KMS-11 (cell line): ENCODE data around the gene FNDC7.
"Not testable (repeated sequence)": the region's sequence is repeated elsewhere in the genome, so short reads cannot be mapped to it uniquely, and the experiment has no call there.

Source experiments
- H2AFZ ChIP-seq: fragments of 200-600 bp; sonication (generic); 2 replicates; pipeline ENCODE4 v1.6.1; 2016; ENCODE audit warnings: antibody characterized with exemption, mixed run types, low read depth
- H3K27ac ChIP-seq: fragments of 200-600 bp; sonication (generic); 2 replicates; pipeline ENCODE4 v1.6.1; 2016; ENCODE audit warnings: mild to moderate bottlenecking, mixed run types
- H3K27me3 ChIP-seq: fragments of 200-600 bp; sonication (generic); 2 replicates; pipeline ENCODE4 v1.6.1; 2017; ENCODE audit warnings: mild to moderate bottlenecking, low read depth, mixed run types, moderate library complexity; ENCODE audit not compliant: insufficient read depth
- H3K36me3 ChIP-seq: fragments of 200-600 bp; sonication (generic); 2 replicates; pipeline ENCODE4 v1.6.1; 2017; ENCODE audit warnings: mild to moderate bottlenecking, mixed run types; ENCODE audit not compliant: insufficient read depth
- H3K4me1 ChIP-seq: fragments of 200-600 bp; sonication (generic); 2 replicates; pipeline ENCODE4 v1.6.1; 2016; ENCODE audit warnings: mild to moderate bottlenecking, low read depth, mixed run types; ENCODE audit not compliant: poor library complexity, severe bottlenecking
- H3K4me2 ChIP-seq: fragments of 200-600 bp; sonication (generic); 2 replicates; pipeline ENCODE4 v1.7.0; 2016; ENCODE audit warnings: mild to moderate bottlenecking, mixed run types
- H3K4me3 ChIP-seq: fragments of 200-600 bp; sonication (generic); IDR thresholded peaks from 2 replicates; pipeline ENCODE4 v1.6.1; 2017; ENCODE audit warnings: low read depth, low read length, mixed read lengths; ENCODE audit not compliant: insufficient read depth
- H3K79me2 ChIP-seq: fragments of 200-600 bp; sonication (generic); 2 replicates; pipeline ENCODE4 v1.6.1; 2016; ENCODE audit warnings: low read depth, mixed run types; ENCODE audit not compliant: insufficient read depth
- H3K9ac ChIP-seq: fragments of 200-600 bp; sonication (generic); 2 replicates; pipeline ENCODE4 v1.6.1; 2016; ENCODE audit warnings: mild to moderate bottlenecking, mixed run types
- H4K20me1 ChIP-seq: fragments of 200-600 bp; sonication (generic); 2 replicates; pipeline ENCODE4 v1.6.1; 2016; ENCODE audit warnings: mild to moderate bottlenecking, mixed run types; ENCODE audit not compliant: insufficient read depth
- TF ChIP-seq, protein P1 (sequence below): fragments of 200-600 bp; sonication (generic); conservative IDR thresholded peaks from 2 replicates; pipeline ENCODE4 v1.6.1; 2017; ENCODE audit warnings: low read depth, mild to moderate bottlenecking, antibody characterized with exemption, low read length, moderate library complexity, mixed read lengths

FNDC7 gene

DNA sequence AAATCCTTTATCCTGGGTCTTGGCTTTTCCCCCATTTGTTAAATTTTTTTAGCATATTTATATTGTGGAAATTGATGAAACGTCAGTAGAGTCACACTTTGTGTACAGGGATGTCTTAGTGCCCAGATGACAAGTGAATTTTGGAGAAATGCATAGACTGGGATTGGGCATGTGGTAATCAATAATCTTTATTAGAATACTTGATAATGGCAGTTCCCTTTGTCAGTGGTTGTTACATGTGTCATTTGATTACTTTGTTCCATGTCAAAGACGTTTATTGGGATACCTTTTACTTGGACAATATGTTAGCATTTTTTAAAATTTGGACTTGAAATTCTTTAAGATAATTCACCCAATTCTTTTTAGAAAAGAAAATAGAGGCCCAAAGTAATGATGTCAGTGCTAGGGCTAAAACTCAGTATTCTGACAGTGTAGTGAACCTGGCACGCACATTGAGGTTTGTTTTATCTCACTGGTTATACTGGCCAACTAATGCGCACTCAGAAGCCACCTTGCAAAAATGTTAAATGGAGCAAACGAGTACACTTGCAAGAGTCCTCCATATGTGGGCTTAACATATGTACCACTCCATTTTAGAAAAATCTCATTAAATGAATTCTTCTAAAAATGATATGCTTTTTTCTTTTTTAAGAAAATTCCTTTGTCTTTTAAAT lies 11.4 kb upstream of the FNDC7 start:
- no peaks in the 10 kb centered on the region for H4K20me1 ChIP-seq
- TF ChIP-seq, protein P1, sequence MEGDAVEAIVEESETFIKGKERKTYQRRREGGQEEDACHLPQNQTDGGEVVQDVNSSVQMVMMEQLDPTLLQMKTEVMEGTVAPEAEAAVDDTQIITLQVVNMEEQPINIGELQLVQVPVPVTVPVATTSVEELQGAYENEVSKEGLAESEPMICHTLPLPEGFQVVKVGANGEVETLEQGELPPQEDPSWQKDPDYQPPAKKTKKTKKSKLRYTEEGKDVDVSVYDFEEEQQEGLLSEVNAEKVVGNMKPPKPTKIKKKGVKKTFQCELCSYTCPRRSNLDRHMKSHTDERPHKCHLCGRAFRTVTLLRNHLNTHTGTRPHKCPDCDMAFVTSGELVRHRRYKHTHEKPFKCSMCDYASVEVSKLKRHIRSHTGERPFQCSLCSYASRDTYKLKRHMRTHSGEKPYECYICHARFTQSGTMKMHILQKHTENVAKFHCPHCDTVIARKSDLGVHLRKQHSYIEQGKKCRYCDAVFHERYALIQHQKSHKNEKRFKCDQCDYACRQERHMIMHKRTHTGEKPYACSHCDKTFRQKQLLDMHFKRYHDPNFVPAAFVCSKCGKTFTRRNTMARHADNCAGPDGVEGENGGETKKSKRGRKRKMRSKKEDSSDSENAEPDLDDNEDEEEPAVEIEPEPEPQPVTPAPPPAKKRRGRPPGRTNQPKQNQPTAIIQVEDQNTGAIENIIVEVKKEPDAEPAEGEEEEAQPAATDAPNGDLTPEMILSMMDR: no peak
- H3K9ac ChIP-seq: no peak overlapping the region
- H3K4me2 ChIP-seq: no peak overlapping the region
- peaks cover 5% of the 10 kb centered on the region; the same call in 1 of the 2 replicates for H3K79me2 ChIP-seq
- H3K36me3 ChIP-seq: peaks cover 5% of the 10 kb centered on the region; the same call in 1 of the 2 replicates
- H3K4me1 ChIP-seq: no peaks in the 10 kb centered on the region
- H2AFZ ChIP-seq: no peak overlapping the region
- H3K4me3 ChIP-seq: no peak overlapping the region
- no peaks in the 10 kb centered on the region for H3K27me3 ChIP-seq
- no peak overlapping the region for H3K27ac ChIP-seq

DNA sequence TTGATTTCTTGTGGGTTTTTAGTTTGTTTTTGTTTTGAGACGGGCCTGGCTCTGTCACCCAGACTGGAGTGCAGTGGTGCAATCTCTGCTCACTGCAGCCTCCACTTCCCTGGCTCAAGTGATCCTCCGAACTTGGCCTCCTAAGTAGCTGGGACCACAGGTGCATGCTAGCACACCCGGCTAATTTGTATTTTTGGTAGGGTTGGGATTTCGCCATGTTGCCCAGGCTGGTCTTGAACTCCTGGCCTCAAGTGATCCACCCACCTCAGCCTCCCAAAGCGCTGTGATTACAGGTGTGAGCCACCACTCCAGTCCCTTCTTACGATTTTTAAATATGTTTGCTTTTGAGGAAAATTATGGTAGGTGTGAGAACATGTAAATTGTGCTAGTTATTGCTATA lies 10.6 kb upstream of the FNDC7 start:
- H3K4me3 ChIP-seq, H3K4me1 ChIP-seq, H3K27ac ChIP-seq, H3K27me3 ChIP-seq, H3K36me3 ChIP-seq, H3K4me2 ChIP-seq, H3K79me2 ChIP-seq, H4K20me1 ChIP-seq, H3K9ac ChIP-seq, H2AFZ ChIP-seq: not testable (repeated sequence)

DNA sequence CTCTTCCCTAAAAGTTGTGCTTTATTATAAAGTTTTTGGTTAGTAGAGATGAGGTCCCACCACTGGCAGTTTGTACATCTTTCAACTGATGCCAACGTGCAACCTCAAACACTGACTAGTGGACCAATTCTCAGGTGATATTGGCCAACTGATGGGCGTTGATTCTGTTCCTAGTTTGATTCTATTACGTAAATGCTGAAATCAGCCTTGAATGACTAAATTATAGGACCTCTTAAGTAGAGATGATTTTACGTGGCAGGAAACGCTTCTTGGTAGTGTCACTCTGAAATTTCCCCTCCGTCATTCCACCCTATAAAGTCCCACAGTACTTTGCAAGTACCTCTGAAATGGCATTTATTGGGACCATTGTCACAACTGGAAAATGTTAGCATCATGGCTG lies 8.8 kb upstream of the FNDC7 start:
- Histone ChIP-seq H3K9ac (no peak overlapping the region), H3K4me2 (no peak overlapping the region), H3K27me3 (no peaks in the 10 kb centered on the region), H3K4me3 (no peak overlapping the region), H3K79me2 (no peaks in the 10 kb centered on the region), H3K36me3 (0 out of 2 replicates have a peak, but pooled peaks cover 2% of the 10 kb centered on the region), H2AFZ (no peak overlapping the region), H3K27ac (no peak overlapping the region), H4K20me1 (no peaks in the 10 kb centered on the region), H3K4me1 (no peaks in the 10 kb centered on the region)
- TF ChIP-seq, protein P1: no peak

DNA sequence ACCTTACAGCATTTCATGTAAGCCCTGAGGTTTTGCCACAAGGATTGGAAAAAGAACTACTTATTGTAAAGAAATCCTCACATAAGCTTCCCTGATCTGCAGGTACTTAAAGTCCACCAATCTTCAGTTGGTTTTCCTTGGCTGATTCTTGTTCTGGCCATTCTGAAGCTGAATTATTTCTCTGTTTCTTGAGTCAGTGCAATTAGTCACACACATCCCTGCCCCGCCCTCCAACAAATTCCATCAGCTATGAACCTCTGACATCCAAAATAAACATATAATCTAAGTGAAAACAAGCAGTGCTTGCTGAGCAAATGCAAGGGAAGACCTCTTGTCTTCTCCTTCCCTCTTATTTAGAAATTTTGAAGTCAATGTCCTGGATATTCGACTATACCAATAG lies 8.2 kb upstream of the FNDC7 start:
- Histone ChIP-seq H3K4me3 (no peak overlapping the region), H2AFZ (no peak overlapping the region), H4K20me1 (no peaks in the 10 kb centered on the region), H3K9ac (no peak overlapping the region), H3K27ac (no peak overlapping the region), H3K79me2 (no peaks in the 10 kb centered on the region), H3K27me3 (no peaks in the 10 kb centered on the region), H3K4me1 (no peaks in the 10 kb centered on the region), H3K36me3 (0 out of 2 replicates have a peak, but pooled peaks cover 2% of the 10 kb centered on the region), H3K4me2 (no peak overlapping the region)
- TF ChIP-seq, protein P1: no peak

DNA sequence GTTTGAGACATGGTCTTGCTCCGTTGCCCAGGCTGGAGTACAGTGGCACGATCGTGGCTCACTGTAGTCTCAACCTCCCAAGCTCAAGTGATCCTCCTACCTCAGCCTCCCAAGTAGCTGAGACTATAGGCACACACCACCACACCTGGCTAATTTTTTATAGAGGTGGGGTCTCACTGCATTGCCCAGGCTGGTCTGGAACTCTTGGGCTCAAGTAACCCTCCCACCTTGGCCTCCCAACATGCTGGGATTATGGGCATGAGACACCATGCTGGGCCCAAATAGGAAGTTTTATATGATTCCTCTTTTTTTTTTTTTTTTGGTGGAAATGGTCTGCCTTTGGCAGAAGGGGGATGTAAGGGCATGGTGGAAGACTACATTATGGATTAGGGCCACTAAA lies 6.1 kb upstream of the FNDC7 start:
- Histone ChIP-seq H2AFZ (no peak overlapping the region), H3K4me2 (no peak overlapping the region), H3K27me3 (no peaks in the 10 kb centered on the region), H3K79me2 (no peaks in the 10 kb centered on the region), H3K4me1 (no peaks in the 10 kb centered on the region), H4K20me1 (no peaks in the 10 kb centered on the region), H3K27ac (no peak overlapping the region), H3K36me3 (no peaks in the 10 kb centered on the region), H3K9ac (no peak overlapping the region), H3K4me3 (no peak overlapping the region)
- TF ChIP-seq, protein P1: no peak
